K562 (cell line): ENCODE results near the gene PODXL. TPM values are rescaled to one million over a fixed set of nuclear protein-coding genes. Genes with fewer than 3 reads are reported as not detected.

Experiments
- MTA3 ChIP-seq: fragments of 450-650 bp; formaldehyde crosslinking; IDR thresholded peaks from 2 replicates; pipeline ENCODE4 v1.6.1; 2017; ENCODE audit warnings: mild to moderate bottlenecking, borderline replicate concordance
- NFXL1 ChIP-seq: fragments of 450-650 bp; formaldehyde crosslinking; IDR thresholded peaks from 2 replicates; pipeline ENCODE4 v1.4.0; 2021; ENCODE audit warnings: mild to moderate bottlenecking
- SIX5 ChIP-seq, 2 experiments: IDR thresholded peaks; 2 replicates each; pipeline ENCODE4 v1.6.1; 2011; ENCODE audit warnings: low read length in 2 of 2, borderline replicate concordance in 1 of 2, low read depth in 1 of 2, mild to moderate bottlenecking in 1 of 2, moderate library complexity in 1 of 2; ENCODE audit not compliant: insufficient read depth in 1 of 2
- SMC3 ChIP-seq: conservative IDR thresholded peaks from 2 replicates; pipeline ENCODE4 v1.6.1; 2011; ENCODE audit warnings: low read depth, low read length, improper control_type of control experiment; ENCODE audit not compliant: insufficient read depth
- SNRNP70 ChIP-seq: fragments of 200-400 bp; formaldehyde crosslinking; optimal IDR thresholded peaks from 2 replicates; pipeline ENCODE3; 2017; ENCODE audit warnings: low read depth, low read length
- polyA plus RNA-seq, 8 experiments: library from polyadenylated mRNA; depleted of rRNA in 4 of 8; stranded (reverse) in 5 of 8; unstranded in 3 of 8; fragments of >200 nt; fragmentation: Nextera tagmentation in 2 of 8; fragmentation: Illumina TruSeq in 1 of 8; extraction: Ambion mirVana in 2 of 8; extraction: Trizol in 1 of 8; gene quantifications; 2 replicates each; pipeline versions ENCODE4 v1.2.1 to v1.2.3, GENCODE V29; 2011 to 2014; ENCODE audit warnings: inconsistent platforms in 1 of 8, missing spikeins in 1 of 8
- total RNA-seq, 7 experiments: library from RNA; depleted of rRNA in 6 of 7; stranded (reverse); fragments of >200 nt in 6 of 7; fragmentation: Illumina TruSeq in 2 of 7; extraction: Trizol in 2 of 7; gene quantifications; 2 replicates each; pipeline versions ENCODE4 v1.2.1 to v1.2.3, GENCODE V29; 2011 to 2021; ENCODE audit warnings: low replicate concordance in 1 of 7
- TF ChIP-seq, protein P1 (sequence below): sonication (generic); formaldehyde crosslinking; IDR thresholded peaks from 2 replicates; pipeline ENCODE4 v1.8.0; 2023; ENCODE audit warnings: mild to moderate bottlenecking, missing genetic modification reagents
- TF ChIP-seq, protein P2 (sequence below): fragments of 450-650 bp; IDR thresholded peaks from 2 replicates; pipeline ENCODE4 v1.6.1; 2016; ENCODE audit warnings: mild to moderate bottlenecking
- TF ChIP-seq, protein P3 (sequence below): sonication (generic); formaldehyde crosslinking; IDR thresholded peaks from 2 replicates; pipeline ENCODE4 v1.8.1; 2023; ENCODE audit warnings: missing genetic modification reagents, mild to moderate bottlenecking, borderline replicate concordance
- TF ChIP-seq, protein P4 (sequence below): sonication (generic); formaldehyde crosslinking; IDR thresholded peaks from 2 replicates; pipeline ENCODE4 v1.8.0; 2022; ENCODE audit warnings: mild to moderate bottlenecking, missing genetic modification reagents

The PODXL gene
- total and polyA plus RNA-seq, 9 of the 15 experiments (the other 6 are each of a cell fraction or from before 2014, with no cell fraction given): 0.01 to 0.73 (median 0.07) TPM

DNA sequence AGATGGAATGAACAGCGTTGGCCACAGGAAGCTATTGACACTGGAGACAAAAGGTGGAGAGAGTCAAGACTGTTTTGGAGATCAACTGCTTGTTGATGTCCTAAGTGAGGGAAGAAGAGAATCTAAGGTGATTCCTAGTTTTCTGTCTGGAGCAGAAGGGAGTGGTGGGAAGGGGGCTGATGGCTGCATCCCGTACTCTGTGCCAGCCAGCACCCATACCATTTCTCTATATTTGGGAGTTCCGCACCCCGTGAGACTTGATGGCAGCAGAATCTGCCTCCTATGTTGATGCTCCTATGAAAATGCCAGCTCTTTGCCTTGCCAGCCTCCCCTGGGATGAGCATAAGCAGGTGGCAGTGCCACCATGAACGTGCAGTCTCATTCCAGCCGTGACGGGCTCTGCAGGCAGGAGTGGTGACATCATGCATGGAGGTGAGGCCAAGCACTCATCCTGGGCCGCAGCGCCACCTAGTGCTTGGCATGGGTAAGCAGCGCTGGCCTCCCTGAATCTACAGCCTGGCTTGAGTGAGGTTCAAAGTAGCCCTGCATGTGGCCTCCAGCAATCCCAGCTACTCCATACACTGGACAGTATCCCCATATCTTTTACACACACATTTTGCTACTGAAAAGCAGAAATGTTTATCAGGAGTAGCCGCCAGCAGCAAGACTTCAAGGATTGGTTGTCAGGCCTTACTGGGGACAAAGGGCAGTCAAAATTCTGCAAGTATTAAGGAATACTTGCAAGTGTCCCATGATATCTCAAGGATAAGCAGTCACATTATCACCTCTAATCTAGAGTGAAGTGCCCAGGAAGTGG is 43.0 kb downstream of the PODXL start (continued):
- TF ChIP-seq, protein P1, sequence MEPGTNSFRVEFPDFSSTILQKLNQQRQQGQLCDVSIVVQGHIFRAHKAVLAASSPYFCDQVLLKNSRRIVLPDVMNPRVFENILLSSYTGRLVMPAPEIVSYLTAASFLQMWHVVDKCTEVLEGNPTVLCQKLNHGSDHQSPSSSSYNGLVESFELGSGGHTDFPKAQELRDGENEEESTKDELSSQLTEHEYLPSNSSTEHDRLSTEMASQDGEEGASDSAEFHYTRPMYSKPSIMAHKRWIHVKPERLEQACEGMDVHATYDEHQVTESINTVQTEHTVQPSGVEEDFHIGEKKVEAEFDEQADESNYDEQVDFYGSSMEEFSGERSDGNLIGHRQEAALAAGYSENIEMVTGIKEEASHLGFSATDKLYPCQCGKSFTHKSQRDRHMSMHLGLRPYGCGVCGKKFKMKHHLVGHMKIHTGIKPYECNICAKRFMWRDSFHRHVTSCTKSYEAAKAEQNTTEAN (CRISPR knock-in tag): no peak
- TF ChIP-seq, protein P2, sequence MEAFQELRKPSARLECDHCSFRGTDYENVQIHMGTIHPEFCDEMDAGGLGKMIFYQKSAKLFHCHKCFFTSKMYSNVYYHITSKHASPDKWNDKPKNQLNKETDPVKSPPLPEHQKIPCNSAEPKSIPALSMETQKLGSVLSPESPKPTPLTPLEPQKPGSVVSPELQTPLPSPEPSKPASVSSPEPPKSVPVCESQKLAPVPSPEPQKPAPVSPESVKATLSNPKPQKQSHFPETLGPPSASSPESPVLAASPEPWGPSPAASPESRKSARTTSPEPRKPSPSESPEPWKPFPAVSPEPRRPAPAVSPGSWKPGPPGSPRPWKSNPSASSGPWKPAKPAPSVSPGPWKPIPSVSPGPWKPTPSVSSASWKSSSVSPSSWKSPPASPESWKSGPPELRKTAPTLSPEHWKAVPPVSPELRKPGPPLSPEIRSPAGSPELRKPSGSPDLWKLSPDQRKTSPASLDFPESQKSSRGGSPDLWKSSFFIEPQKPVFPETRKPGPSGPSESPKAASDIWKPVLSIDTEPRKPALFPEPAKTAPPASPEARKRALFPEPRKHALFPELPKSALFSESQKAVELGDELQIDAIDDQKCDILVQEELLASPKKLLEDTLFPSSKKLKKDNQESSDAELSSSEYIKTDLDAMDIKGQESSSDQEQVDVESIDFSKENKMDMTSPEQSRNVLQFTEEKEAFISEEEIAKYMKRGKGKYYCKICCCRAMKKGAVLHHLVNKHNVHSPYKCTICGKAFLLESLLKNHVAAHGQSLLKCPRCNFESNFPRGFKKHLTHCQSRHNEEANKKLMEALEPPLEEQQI: no peak
- TF ChIP-seq NFXL1 (CRISPR knock-in tag) (no peak), SNRNP70 (no peak), SMC3 (peak; percentile 89), SIX5 (IDR thresholded peaks at IDR 0.05; ENCODE audit: borderline replicate concordance in 1 of 2, insufficient read depth in 1 of 2, low read depth in 1 of 2, low read length in 2 of 2) (no peak), MTA3 (no peak; the same call in 1 of the 2 replicates)
- TF ChIP-seq, protein P3, sequence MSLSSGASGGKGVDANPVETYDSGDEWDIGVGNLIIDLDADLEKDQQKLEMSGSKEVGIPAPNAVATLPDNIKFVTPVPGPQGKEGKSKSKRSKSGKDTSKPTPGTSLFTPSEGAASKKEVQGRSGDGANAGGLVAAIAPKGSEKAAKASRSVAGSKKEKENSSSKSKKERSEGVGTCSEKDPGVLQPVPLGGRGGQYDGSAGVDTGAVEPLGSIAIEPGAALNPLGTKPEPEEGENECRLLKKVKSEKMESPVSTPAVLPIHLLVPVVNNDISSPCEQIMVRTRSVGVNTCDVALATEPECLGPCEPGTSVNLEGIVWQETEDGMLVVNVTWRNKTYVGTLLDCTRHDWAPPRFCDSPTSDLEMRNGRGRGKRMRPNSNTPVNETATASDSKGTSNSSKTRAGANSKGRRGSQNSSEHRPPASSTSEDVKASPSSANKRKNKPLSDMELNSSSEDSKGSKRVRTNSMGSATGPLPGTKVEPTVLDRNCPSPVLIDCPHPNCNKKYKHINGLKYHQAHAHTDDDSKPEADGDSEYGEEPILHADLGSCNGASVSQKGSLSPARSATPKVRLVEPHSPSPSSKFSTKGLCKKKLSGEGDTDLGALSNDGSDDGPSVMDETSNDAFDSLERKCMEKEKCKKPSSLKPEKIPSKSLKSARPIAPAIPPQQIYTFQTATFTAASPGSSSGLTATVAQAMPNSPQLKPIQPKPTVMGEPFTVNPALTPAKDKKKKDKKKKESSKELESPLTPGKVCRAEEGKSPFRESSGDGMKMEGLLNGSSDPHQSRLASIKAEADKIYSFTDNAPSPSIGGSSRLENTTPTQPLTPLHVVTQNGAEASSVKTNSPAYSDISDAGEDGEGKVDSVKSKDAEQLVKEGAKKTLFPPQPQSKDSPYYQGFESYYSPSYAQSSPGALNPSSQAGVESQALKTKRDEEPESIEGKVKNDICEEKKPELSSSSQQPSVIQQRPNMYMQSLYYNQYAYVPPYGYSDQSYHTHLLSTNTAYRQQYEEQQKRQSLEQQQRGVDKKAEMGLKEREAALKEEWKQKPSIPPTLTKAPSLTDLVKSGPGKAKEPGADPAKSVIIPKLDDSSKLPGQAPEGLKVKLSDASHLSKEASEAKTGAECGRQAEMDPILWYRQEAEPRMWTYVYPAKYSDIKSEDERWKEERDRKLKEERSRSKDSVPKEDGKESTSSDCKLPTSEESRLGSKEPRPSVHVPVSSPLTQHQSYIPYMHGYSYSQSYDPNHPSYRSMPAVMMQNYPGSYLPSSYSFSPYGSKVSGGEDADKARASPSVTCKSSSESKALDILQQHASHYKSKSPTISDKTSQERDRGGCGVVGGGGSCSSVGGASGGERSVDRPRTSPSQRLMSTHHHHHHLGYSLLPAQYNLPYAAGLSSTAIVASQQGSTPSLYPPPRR (CRISPR knock-in tag): no peak
- TF ChIP-seq, protein P4, sequence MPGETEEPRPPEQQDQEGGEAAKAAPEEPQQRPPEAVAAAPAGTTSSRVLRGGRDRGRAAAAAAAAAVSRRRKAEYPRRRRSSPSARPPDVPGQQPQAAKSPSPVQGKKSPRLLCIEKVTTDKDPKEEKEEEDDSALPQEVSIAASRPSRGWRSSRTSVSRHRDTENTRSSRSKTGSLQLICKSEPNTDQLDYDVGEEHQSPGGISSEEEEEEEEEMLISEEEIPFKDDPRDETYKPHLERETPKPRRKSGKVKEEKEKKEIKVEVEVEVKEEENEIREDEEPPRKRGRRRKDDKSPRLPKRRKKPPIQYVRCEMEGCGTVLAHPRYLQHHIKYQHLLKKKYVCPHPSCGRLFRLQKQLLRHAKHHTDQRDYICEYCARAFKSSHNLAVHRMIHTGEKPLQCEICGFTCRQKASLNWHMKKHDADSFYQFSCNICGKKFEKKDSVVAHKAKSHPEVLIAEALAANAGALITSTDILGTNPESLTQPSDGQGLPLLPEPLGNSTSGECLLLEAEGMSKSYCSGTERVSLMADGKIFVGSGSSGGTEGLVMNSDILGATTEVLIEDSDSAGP (CRISPR knock-in tag): no peak
